ENCODE measurements around the gene PLCG2.

The PLCG2 gene

DNA sequence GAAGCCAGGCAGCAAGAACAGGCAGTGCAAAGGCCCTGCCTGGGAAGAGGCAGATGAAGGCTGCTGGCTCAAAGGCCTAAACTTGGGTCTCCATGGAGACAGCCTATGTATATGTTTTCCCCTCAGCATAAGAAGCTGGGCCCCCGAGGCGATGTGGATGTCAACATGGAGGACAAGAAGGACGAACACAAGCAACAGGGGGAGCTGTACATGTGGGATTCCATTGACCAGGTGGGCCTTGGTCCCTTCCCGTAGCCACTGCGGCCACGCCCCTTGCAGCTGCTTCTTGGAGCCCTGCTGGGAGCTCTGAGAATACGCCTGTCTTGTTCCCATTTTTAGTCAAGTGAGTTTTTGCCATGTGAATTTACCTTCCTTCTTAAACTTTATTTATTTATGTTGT lies 126.2 kb downstream of the PLCG2 start:
- DNase-seq (ENCODE audit: low read depth in 2 of 3, low spot score in 2 of 3) = no peak

DNA sequence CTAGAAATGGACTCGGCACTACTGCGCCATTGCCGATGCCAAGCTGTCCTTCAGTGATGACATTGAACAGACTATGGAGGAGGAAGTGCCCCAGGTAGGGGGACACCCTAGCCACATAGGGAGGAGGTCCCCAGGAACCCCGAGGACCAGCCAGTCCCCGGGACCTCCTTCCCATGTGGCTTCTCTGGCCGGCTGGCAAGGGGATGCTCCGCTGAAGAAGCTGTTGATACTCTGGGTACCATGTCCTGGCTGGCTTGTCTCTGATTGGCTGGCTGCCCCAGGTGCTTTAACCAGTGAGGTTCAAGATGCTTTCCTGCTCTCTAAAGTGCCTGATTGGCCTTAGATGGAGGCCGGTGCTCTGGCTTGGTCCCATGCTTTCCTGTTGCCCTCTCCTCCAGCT lies 128.6 kb downstream of the PLCG2 start:
- no peak for DNase-seq (ENCODE audit: low read depth in 2 of 3, low spot score in 2 of 3)

- no peak for DNase-seq (ENCODE audit: low read depth in 2 of 3, low spot score in 2 of 3)
Observed at GRCh38 chr16:81908466-81909262, 129.6 kb downstream of the PLCG2 start.

GRCh38 chr16:81910366-81910885 lies 131.3 kb downstream of the PLCG2 start:
- DNase-seq (ENCODE audit: low read depth in 2 of 3, low spot score in 2 of 3) = no peak

GRCh38 chr16:81912395-81912794 lies 133.3 kb downstream of the PLCG2 start:
- no peak for DNase-seq (ENCODE audit: low read depth in 2 of 3, low spot score in 2 of 3)

DNA sequence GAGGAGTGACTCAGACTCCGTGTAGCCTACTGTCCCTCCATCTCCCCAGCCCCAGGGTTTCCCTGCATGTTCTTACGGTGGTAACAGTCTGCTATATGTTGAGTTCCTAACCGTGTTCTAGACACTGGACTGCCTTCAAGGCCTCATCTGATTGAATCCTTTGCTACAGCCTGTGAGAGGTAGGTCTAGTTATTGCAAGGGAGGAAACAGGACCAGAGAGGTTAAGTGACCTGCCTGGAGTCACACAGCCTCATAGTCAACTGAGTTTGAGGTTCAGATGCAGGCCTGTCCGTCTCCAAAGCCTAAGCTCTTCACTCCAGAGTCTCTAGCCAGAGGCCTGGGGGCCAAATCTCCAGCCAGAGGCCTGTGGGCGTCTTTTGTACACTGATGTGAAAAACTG lies 134.1 kb downstream of the PLCG2 start:
- no peak for DNase-seq (ENCODE audit: low read depth in 2 of 3, low spot score in 2 of 3)

GRCh38 chr16:81917375-81917774 lies 138.3 kb downstream of the PLCG2 start:
- DNase-seq (ENCODE audit: low read depth in 2 of 3, low spot score in 2 of 3) = no peak

DNA sequence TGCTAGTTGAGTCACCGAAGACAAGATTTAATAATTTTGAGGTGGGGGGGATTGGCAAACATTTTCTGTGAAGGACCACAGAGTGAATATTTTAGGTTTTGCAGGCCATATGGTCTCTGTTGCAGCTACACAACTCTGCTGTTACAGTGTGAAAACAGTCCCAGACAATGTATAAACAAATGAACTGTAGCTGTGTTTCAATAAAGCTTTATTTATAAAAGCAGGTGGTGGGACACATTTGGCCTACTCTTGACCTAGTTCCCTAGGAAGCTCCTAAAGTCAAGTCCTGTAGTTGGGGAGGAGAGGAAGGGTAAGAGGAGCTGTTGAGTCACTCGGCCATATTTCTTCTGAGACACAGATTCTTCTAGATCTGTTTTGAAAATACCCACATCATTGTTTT lies 139.8 kb downstream of the PLCG2 start:
- no peak for DNase-seq (ENCODE audit: low read depth in 2 of 3, low spot score in 2 of 3)

- DNase-seq (ENCODE audit: low read depth in 2 of 3, low spot score in 2 of 3) = no peak
Observed at GRCh38 chr16:81920498-81920897, 141.4 kb downstream of the PLCG2 start.

GRCh38 chr16:81921085-81921814 lies 142.2 kb downstream of the PLCG2 start:
- no peak for DNase-seq (ENCODE audit: low read depth in 2 of 3, low spot score in 2 of 3)

DNA sequence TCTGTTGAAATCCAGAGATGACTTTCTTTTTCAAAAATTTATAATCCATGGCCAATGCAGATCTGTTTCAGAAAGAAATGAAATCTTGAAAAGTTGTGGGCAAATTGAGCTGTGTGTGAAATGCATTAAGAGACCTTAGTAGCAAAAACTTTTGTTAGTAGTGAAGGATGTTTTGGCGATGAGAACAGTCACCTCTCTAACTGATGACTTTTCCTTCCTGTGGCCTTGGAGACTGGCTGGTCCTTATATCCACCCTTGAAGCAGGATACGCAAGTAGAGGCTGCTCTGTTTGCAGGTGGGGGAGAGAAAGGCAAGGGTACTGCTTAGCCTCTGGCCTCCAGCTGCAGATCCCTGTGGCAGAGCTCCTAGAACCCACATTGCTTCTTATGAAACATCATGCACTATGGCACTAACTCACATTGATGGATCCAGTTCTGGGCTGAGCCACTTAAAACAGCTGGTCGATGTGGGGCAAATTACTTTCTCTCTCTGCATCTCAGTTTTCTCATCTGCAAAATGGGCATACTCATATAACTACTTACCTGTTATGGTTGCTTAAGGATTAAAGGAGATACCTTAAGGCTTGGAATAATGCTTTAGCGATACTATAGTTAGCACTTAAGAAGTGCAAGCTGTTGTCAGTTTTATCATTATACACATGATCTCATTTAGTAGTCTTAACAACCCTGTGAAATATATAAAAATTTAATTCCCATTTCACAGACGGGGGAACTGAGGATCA lies 142.9 kb downstream of the PLCG2 start:
- no peak for DNase-seq (ENCODE audit: low read depth in 2 of 3, low spot score in 2 of 3)

GRCh38 chr16:81923296-81923695 lies 144.2 kb downstream of the PLCG2 start:
- no peak for DNase-seq (ENCODE audit: low read depth in 2 of 3, low spot score in 2 of 3)

GRCh38 chr16:81925016-81925415 lies 145.9 kb downstream of the PLCG2 start:
- no peak for DNase-seq (ENCODE audit: low read depth in 2 of 3, low spot score in 2 of 3)

- no peak for DNase-seq (ENCODE audit: low read depth in 2 of 3, low spot score in 2 of 3)
Observed at GRCh38 chr16:81926036-81926435, 146.9 kb downstream of the PLCG2 start.

GRCh38 chr16:81927561-81928185 lies 148.6 kb downstream of the PLCG2 start:
- DNase-seq (ENCODE audit: low read depth in 2 of 3, low spot score in 2 of 3) = no peak

GRCh38 chr16:81928271-81928918 lies 149.3 kb downstream of the PLCG2 start:
- no peak for DNase-seq (ENCODE audit: low read depth in 2 of 3, low spot score in 2 of 3)

DNA sequence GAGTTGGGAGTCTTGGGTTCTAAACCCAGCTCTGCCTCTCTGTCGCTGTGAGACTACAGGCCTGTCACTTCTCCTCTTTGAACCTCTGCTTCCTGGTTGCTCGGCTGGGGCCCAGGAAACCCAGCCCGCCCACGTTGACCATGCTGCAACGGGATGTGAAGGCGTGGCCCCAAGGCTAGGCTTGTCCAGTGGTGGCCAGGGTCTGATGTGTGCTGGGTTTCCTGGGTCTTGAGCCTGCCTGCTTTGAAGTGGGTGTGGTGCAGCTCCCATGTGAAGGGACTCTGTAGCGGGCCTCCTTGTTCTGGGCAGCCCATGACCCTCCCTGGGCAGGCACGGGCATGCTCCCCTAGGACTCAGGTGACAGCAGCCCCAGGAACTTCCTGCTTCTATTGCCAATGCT lies 149.9 kb downstream of the PLCG2 start:
- no peak for DNase-seq (ENCODE audit: low read depth in 2 of 3, low spot score in 2 of 3)

DNA sequence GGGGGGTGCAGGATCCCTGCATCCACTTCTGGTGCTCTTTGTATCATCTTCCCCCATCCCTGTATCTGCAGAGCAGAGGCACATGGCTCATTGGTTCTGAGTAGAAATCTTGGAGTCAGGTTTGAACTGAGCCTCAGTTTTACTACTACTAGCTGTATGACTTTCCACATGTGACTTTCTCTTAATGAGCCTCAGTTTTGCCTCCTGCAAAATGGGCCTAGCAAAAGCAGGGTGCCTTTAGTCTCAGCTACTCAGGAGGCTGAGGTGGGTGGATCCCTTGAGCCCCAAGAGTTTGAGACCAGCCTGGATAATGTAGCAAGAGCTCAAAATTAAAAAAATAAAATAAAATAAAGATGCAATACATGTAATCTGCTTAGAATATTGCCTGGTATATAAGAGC lies 150.8 kb downstream of the PLCG2 start:
- no peak for DNase-seq (ENCODE audit: low read depth in 2 of 3, low spot score in 2 of 3)

DNA sequence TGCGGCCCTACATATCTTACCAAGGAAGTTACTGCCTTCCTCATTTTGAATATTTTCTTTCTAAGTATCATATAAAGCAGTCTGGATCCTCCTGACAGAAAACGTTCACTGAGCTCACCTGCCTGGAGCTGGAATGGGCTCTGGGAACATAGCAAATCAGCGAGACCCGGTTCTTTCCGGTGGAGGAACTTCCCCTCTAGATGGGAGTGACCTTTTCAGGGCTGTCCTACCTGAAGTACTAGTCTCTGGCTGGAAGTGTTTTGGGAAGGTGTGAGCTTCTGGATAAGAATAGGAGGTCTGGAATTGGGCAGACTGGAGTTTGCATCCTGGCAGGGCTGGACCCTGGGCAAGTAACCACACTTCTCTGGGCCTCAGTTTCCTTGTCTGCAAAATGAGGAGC lies 152.8 kb downstream of the PLCG2 start:
- DNase-seq (ENCODE audit: low read depth in 2 of 3, low spot score in 2 of 3) = no peak

GRCh38 chr16:81932668-81933067 lies 153.6 kb downstream of the PLCG2 start:
- no peak for DNase-seq (ENCODE audit: low read depth in 2 of 3, low spot score in 2 of 3)

DNA sequence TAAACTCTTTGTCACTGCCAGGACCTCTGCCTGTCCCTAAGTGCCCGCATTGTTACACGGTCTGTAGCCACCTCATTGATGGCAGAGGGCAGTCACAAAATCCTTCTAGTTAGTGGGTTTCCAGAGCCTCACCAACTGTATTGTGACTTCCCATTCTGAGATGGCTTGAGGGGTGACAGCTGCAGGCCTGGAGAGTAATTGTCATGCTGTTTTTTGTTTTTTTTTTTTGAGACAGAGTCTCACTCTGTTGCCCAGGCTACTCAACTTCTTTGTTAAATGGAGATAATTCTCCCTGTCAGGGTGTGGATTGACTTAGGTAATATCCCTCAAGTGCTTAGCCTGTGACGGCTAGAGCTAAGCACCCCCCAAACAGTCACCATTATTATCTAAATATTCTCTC lies 154.3 kb downstream of the PLCG2 start:
- no peak for DNase-seq (ENCODE audit: low read depth in 2 of 3, low spot score in 2 of 3)

Measured in activated CD8-positive, alpha-beta memory T cell treated with anti-CD3 and anti-CD28 coated beads for 48 hours (primary cell).